ENCODE measurements around the gene LEF1.

GRCh38 chr4:108094131-108094530, 74.6 kb downstream of the LEF1 start:
- TF ChIP-seq TAF1 (IDR thresholded peaks at IDR 0.05; ENCODE audit: low read depth, low read length) (no peak), POLR2A (IDR thresholded peaks at IDR 0.05; ENCODE audit: low read depth, low read length) (no peak), POLR2AphosphoS5 (IDR thresholded peaks at IDR 0.05; ENCODE audit: low read depth, low read length) (no peak), PAX5 (IDR thresholded peaks at IDR 0.05; ENCODE audit: insufficient read depth, low read length, severe bottlenecking) (no peak)
